NCI-H2107 (cell line): ENCODE measurements around the gene FRMD4B.

Source experiments
- DNase-seq: peaks from one replicate; lab custom pipeline; 2025; lab: John Stamatoyannopoulos, UW

The FRMD4B gene

GRCh38 chr3:69121513-69121912 lies 264.4 kb downstream of the FRMD4B start:
- no peak for DNase-seq

GRCh38 chr3:69120879-69121464 lies 264.9 kb downstream of the FRMD4B start:
- DNase-seq: peak; percentile 12
